ENCODE measurements around the gene CCR7.

DNA sequence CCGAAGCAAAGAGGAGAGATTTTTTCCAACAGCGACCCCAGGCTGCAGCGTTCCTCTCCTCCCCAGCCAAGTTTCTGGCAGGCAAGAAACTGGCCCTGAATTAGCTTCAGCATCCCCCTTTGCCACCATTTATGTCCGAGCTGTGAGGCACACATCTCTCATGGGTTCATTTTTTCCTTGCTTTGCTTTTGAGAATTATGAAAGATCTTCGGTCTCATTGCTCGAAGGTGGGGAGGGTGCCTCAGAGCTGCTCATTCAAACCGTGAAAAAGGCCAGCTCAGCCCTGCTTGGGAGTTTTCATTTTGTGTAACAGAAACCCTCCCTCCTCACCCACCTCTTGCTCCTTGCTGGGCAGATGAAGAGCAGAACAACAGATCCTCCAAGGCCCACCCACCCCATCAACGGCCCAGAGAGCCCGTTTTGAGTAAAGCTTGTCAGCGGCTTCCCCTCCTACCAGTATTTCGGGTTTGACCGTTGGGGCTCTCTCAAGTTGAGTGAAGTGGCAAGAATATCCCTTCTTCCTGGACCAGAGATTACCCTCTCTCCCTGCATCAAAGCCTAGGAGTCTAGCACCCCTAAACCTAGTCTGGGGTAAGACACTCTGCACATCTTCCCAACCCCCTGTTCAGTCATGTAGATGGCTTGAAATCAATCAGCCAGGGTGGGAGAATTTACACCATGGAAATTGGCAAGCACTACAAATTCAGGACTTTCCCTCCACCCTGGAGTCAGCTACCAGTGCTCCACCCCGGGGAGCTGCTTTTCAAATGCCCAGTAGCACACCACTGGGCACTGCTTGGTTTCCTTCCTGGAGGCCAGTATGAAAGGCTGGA is 1.8 kb downstream of the CCR7 start:
- TF ChIP-seq, protein P1, sequence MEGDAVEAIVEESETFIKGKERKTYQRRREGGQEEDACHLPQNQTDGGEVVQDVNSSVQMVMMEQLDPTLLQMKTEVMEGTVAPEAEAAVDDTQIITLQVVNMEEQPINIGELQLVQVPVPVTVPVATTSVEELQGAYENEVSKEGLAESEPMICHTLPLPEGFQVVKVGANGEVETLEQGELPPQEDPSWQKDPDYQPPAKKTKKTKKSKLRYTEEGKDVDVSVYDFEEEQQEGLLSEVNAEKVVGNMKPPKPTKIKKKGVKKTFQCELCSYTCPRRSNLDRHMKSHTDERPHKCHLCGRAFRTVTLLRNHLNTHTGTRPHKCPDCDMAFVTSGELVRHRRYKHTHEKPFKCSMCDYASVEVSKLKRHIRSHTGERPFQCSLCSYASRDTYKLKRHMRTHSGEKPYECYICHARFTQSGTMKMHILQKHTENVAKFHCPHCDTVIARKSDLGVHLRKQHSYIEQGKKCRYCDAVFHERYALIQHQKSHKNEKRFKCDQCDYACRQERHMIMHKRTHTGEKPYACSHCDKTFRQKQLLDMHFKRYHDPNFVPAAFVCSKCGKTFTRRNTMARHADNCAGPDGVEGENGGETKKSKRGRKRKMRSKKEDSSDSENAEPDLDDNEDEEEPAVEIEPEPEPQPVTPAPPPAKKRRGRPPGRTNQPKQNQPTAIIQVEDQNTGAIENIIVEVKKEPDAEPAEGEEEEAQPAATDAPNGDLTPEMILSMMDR (IDR thresholded peaks at IDR 0.05; ENCODE audit: insufficient read depth, low read depth, low read length): no peak
- no peak for TF ChIP-seq EZH2 (IDR thresholded peaks at IDR 0.05; ENCODE audit: insufficient read depth, low read length)

Data from astrocyte (in vitro differentiated cells and primary cell).